Measurements from ENCODE around the gene NCOR1.
A peak's percentile ranks its signal among the peaks of the same experiment; 100 is the strongest.
"Not testable (repeated sequence)": the region's sequence is repeated elsewhere in the genome, so short reads cannot be mapped to it uniquely, and the experiment has no call there.

The NCOR1 gene

GRCh38 chr17:16148596-16148995 is 66.7 kb downstream of the NCOR1 start:
- no peak for DNase-seq (ENCODE audit: low read depth)

DNA sequence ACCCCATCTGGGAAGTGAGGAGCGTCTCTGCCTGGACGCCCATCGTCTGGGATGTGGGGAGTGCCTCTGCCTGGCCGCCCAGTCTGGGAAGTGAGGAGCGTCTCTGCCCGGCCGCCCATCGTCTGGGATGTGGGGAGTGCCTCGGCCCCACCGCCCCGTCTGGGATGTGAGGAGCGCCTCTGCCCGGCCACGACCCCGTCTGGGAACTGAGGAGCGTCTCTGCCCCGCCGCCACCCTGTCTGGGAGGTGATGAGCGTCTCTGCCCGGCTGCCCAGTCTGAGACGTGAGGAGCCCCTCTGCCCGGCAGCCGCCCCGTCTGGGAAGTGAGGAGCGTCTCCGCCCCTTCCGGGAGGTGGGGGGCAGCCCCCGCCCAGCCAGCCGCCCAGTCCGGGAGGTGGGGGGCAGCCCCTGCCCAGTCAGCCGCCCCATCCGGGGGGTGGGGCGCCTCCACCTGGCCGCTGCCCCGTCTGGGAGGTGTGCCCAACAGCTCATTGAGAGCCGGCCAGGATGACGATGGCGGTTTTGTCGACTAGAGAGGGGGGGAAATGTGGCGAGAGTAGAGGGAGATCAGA is 69.9 kb downstream of the NCOR1 start:
- DNase-seq (ENCODE audit: low read depth) = not testable (repeated sequence)

DNA sequence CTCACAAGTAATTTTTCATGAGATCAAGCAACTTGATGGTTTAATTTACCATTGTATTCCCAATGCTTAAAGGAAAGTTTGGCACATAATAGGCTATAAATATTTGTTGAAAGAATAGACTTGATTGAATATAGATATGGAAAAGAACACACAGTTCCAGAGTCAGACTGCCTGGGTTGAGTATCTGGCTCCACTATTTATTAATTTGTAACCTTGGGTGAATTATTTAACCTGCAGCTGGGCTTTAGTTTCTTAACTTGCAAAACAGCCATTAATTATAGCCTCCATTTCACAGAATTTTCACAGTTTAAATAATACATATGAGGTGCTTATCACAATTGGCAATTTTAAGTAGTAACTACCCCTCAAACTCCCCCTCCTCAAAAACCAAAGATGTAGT is 73.6 kb downstream of the NCOR1 start:
- no peak for DNase-seq (ENCODE audit: low read depth)

GRCh38 chr17:16140854-16141253 is 74.5 kb downstream of the NCOR1 start:
- no peak for DNase-seq (ENCODE audit: low read depth)

- DNase-seq (ENCODE audit: low read depth) = peak; percentile 28
Measured at GRCh38 chr17:16135461-16135860, 79.9 kb downstream of the NCOR1 start.

DNA sequence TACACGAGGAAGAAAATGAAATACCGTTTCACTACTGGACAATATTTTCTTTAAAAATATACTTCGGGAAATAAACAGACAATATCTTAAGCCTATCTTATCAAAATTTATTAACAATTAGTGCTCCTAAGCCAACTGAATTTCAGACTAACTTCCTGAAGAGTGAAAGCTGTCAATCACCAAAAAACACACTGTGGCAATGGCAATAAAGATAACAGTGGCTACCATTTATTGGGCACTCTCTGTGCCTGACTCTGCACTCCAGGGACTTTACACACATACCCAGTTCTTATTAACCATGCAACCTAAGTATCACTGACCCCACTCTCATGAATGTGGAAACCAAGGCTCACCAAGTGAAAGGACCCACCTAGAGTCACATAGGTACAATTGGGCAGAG is 83.7 kb downstream of the NCOR1 start:
- no peak for DNase-seq (ENCODE audit: low read depth)

DNA sequence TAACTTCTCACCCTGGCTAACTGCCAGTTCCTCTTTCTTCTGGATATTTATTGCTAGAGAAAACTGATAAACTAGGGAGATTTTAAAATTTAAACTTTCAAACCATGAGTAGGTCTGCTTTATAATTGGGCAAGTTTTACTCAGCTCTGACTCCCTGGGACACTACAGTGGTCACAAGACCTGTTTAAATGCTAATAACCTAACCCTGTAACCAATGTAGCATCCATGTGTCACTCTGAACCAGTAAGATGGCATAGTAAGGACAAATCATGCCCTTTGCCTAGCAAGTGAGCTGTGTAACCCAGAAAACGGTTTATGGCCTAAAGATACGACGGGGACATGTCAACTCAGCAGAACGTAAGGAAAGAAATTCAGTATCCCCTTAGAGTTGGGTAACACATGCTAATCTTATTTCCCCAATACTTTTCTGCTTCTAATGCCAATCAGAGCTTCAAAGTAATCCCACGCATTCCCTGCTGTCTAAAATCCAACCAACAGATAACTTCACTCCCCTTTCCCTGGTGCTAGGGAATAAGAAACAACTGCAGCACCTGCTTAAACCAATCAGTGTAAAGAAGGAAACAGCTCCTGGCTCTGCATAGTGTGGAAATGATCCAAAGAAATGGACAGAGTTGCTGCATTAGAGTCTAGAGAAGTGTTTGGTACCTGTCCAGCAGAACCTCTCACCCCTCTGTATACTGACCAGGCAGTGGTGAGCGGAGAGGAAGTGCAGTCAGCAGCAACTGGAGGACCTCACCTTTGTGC is 85.7 kb downstream of the NCOR1 start:
- no peak for DNase-seq (ENCODE audit: low read depth)

DNA sequence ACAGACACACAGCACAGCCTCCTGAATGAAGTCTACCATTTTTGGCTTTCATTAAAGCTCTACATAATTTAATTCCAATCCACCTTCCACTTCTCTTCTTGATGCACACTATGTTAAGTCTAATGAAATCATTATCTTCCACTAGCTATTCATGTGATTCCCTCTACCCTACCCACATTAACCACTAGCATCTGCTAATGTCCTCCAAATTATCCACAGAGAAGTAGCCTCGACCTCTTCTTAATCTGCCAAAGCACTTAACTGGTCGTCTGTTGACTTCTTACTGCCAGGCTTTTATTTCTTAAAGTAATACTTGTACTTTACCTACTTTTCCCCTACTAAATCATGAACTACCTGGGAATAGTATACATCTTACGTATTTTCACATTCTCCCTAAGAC is 91.8 kb downstream of the NCOR1 start:
- DNase-seq (ENCODE audit: low read depth) = no peak

DNA sequence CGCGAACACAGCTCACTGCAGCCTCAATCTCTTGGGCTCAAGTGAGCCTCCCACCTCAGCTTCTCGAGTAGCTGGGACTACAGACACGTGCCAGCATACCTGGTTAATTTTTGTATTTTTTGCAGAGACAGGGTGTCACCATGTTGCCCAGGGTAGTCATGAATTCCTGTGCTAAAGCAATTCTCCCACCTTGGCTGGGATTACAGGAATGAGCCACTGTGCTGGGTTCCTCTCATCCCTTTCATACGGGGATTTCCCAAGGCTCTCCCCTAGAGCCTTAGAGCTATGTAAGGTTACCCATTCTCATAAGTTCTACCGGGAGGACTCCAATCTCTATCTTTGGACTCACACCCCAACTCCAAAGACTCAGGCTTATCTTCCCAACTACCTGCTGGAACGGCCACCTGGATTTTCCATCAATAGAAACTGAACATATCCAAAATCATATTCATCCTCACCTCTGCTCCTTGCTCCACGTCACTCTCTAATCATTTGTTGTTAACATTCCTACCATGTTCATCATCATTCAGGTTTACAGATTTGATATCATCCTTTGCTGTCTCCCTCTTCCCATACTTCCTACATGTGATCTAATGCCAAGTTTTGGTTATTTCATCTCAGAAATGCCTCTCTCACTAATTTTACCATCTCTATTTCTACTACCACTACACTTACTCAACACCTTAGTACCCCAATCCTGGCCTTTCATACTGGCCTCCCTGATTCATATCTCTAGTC is 92.5 kb downstream of the NCOR1 start:
- DNase-seq (ENCODE audit: low read depth) = peak; percentile 45

GRCh38 chr17:16121915-16122314 is 93.4 kb downstream of the NCOR1 start:
- DNase-seq (ENCODE audit: low read depth) = no peak

GRCh38 chr17:16120937-16121336 is 94.4 kb downstream of the NCOR1 start:
- no peak for DNase-seq (ENCODE audit: low read depth)

- no peak for DNase-seq (ENCODE audit: low read depth)
Measured at GRCh38 chr17:16117149-16117548, 98.2 kb downstream of the NCOR1 start.

DNA sequence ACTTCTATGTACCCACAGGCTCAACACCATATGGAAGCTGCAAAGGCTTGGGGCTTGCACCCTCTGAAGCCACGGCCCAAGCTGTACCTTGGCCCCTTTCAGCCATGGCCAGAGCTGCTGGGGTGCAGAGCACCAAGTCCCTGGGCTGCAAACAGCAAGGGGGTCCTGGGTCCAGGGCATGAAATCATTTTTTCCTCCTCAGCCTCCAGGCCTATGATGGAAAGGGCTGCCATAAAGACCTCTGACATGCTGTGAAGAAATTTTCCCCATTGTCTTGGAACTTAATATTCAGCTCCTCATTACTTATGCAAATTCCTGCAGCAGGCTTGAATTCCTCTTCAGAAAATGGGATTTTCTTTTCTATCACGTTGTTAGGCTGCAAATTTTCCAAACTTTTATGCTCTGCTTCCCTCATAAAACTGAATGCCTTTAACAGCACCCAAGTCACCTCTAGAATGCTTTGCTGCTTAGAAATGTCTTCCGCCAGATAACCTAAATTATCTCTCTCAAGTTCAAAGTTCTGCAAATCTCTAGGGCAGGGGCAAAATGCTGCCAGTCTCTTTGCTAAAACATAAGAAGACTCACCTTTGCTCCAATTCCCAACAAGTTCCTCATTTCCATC is 100.1 kb downstream of the NCOR1 start:
- DNase-seq (ENCODE audit: low read depth) = not testable (repeated sequence)

- DNase-seq (ENCODE audit: low read depth) = no peak
Measured at GRCh38 chr17:16108871-16109270, 106.5 kb downstream of the NCOR1 start.

- DNase-seq (ENCODE audit: low read depth) = no peak
Measured at GRCh38 chr17:16108386-16108785, 106.9 kb downstream of the NCOR1 start.

DNA sequence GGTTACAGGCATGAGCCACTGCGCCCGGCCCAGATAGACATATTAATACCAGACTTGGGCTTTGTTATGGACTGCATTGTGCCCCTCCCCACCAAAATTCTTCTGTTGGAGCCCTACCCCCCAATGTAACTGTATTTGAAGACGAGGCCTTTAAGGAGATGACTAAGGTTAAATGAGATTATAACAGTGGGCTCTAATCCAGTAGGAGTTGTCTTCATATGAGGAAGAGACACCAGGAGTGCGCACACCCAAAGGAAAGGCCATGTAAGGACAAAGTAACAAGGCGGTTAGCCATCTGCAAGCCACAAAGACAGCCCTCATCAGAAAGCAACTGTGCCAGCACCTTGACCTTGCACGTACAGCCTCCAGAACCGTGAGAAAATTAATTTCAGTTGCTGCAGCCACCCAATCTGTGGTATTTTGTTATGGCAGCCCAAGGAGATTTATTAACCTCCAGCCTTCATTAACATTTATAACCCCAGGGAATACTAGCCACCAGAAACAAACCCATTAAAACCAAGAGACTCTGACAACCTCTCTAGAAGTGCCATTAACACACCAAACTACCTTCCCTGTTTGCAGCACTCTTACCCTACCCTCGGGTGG is 108.1 kb downstream of the NCOR1 start:
- no peak for DNase-seq (ENCODE audit: low read depth)

GRCh38 chr17:16106161-16106891 is 109.0 kb downstream of the NCOR1 start:
- DNase-seq (ENCODE audit: low read depth) = no peak

DNA sequence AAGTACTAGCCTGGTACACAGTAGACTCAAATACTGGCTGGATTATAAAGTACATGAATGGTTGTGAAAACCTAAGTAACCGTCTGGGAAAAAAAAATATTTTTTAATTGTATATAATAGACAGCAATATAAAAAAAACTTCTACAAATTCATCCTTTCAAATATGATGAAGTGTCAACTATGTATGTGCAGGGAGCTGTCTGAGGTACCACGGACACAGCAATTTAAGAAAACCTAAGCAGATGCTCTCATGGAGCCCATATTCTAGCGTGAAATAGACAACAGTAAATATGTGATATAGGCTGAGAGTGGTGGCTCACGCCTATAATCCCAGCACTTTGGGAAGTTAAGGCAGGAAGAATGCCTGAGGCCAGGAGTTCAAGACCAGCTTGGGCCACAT is 111.1 kb downstream of the NCOR1 start:
- DNase-seq (ENCODE audit: low read depth) = no peak

GRCh38 chr17:16101440-16101839 is 113.9 kb downstream of the NCOR1 start:
- no peak for DNase-seq (ENCODE audit: low read depth)

GRCh38 chr17:16100737-16101400 is 114.5 kb downstream of the NCOR1 start:
- DNase-seq (ENCODE audit: low read depth) = peak; percentile 58

GRCh38 chr17:16091773-16092172 is 123.6 kb downstream of the NCOR1 start:
- peak; percentile 13 for DNase-seq (ENCODE audit: low read depth)
